SK-N-SH (cell line): ENCODE data around the gene LRRC40. TPM values are rescaled to one million over a fixed set of nuclear protein-coding genes. Genes with fewer than 3 reads are reported as not detected.
A peak's percentile ranks its signal among the peaks of the same experiment; 100 is the strongest.

ENCODE experiments used
- CTCF ChIA-PET: fragments of 300-600, 350-600 bp; formaldehyde crosslinking; extraction: SDS; loops from one replicate; lab custom pipeline; 2021; lab: Yijun Ruan, JAX
- POLR2A ChIA-PET: fragments of 350-600 bp; sonication (Branson Sonifier 250); formaldehyde crosslinking; extraction: SDS; loops from one replicate; lab custom pipeline; 2020; ENCODE audit warnings: antibody characterized with exemption, inconsistent platforms; lab: Yijun Ruan, JAX
- DNase-seq: peaks from one replicate; pipeline ENCODE4 v3.0.0; 2012
- H2AFZ ChIP-seq: fragments of 200-600 bp; sonication (generic); 2 replicates; pipeline ENCODE4 v1.8.1; 2016; ENCODE audit warnings: antibody characterized with exemption, mild to moderate bottlenecking, low read depth
- H3F3A ChIP-seq: fragments of 200-600 bp; sonication (generic); replicated peaks from 2 replicates; pipeline ENCODE3; 2016; ENCODE audit warnings: antibody characterized with exemption, mild to moderate bottlenecking; ENCODE audit not compliant: insufficient read depth
- H3K27ac ChIP-seq, 2 experiments: fragments of 200-500 bp in 1 of 2; fragments of 200-600 bp in 1 of 2; sonication (Bioruptor generic) in 1 of 2; sonication (generic), shearing (Covaris generic) in 1 of 2; 2 replicates each; pipeline versions ENCODE4 v1.5.1 to v1.6.1; 2014 to 2016; ENCODE audit warnings: low read depth in 2 of 2, inconsistent platforms in 1 of 2, low read length in 1 of 2, mild to moderate bottlenecking in 1 of 2, mixed read lengths in 1 of 2
- H3K27me3 ChIP-seq: fragments of 200-600 bp; sonication (generic), shearing (Covaris generic); 2 replicates; pipeline ENCODE4 v1.6.1; 2016; ENCODE audit warnings: mixed run types; ENCODE audit not compliant: insufficient read depth
- H3K36me3 ChIP-seq, 2 experiments: fragments of 200-500 bp in 1 of 2; fragments of 200-600 bp in 1 of 2; sonication (Bioruptor generic) in 1 of 2; sonication (generic) in 1 of 2; replicated peaks in 1 of 2; 2 replicates each; pipeline versions ENCODE3 to v1.5.1; 2014 to 2016; ENCODE audit warnings: low read length in 1 of 2, mild to moderate bottlenecking in 1 of 2; ENCODE audit not compliant: insufficient read depth in 2 of 2, control insufficient read depth in 1 of 2
- H3K4me1 ChIP-seq, 2 experiments: fragments of 200-500 bp in 1 of 2; fragments of 200-600 bp in 1 of 2; sonication (Bioruptor generic) in 1 of 2; sonication (generic), shearing (Covaris generic) in 1 of 2; 2 replicates each; pipeline versions ENCODE4 v1.5.1 to v1.6.1; 2014 to 2016; ENCODE audit warnings: low read depth in 1 of 2, low read length in 1 of 2, mixed run types in 1 of 2; ENCODE audit not compliant: insufficient read depth in 2 of 2, control insufficient read depth in 1 of 2
- H3K4me2 ChIP-seq: fragments of 200-600 bp; sonication (generic), shearing (Covaris generic); 2 replicates; pipeline ENCODE4 v1.6.1; 2017; ENCODE audit warnings: mixed run types
- H3K4me3 ChIP-seq, 2 experiments: fragments of 200-500 bp in 1 of 2; fragments of 200-600 bp in 1 of 2; sonication (Bioruptor generic) in 1 of 2; sonication (generic), shearing (Covaris generic) in 1 of 2; 2 replicates each; pipeline versions ENCODE4 v1.5.1 to v1.8.1; 2014 to 2016; ENCODE audit warnings: low read depth in 2 of 2, inconsistent platforms in 1 of 2, low read length in 1 of 2, mild to moderate bottlenecking in 1 of 2, mixed read lengths in 1 of 2, moderate library complexity in 1 of 2
- H3K79me2 ChIP-seq: fragments of 200-600 bp; sonication (generic); 2 replicates; pipeline ENCODE4 v1.8.1; 2017; ENCODE audit warnings: mild to moderate bottlenecking; ENCODE audit not compliant: insufficient read depth
- H3K9ac ChIP-seq: fragments of 200-600 bp; sonication (generic); 2 replicates; pipeline ENCODE4 v1.6.1; 2017; ENCODE audit warnings: mixed run types
- H3K9me2 ChIP-seq: fragments of 200-600 bp; sonication (generic); 2 replicates; pipeline ENCODE4 v1.6.1; 2017; ENCODE audit warnings: mixed run types
- H3K9me3 ChIP-seq: fragments of 200-600 bp; sonication (generic); 2 replicates; pipeline ENCODE4 v1.6.1; 2017; ENCODE audit warnings: mixed run types, mild to moderate bottlenecking, moderate library complexity
- H4K20me1 ChIP-seq: fragments of 200-600 bp; sonication (generic); 2 replicates; pipeline ENCODE4 v1.6.1; 2017; ENCODE audit warnings: mild to moderate bottlenecking, mixed run types; ENCODE audit not compliant: insufficient read depth
- CHD2 ChIP-seq: fragments of 150-350 bp; IDR thresholded peaks from 2 replicates; pipeline ENCODE4 v1.6.1; 2018; ENCODE audit warnings: low read length; ENCODE audit not compliant: partially characterized antibody
- ELF1 ChIP-seq: IDR thresholded peaks from 2 replicates; pipeline ENCODE4 v1.4.0; 2012
- EP300 ChIP-seq, 2 experiments: IDR thresholded peaks; 2 replicates each; pipeline versions ENCODE4 v1.4.0 to v1.6.1; 2012; ENCODE audit warnings: borderline replicate concordance in 1 of 2, low read depth in 1 of 2, low read length in 1 of 2
- EZH2phosphoT487 ChIP-seq: fragments of 200-600 bp; sonication (generic); IDR thresholded peaks from 2 replicates; pipeline ENCODE4 v1.6.1; 2017; ENCODE audit warnings: low read depth, mixed run types, mild to moderate bottlenecking, antibody characterized with exemption, moderate library complexity, borderline replicate concordance
- FOSL2 ChIP-seq: IDR thresholded peaks from 2 replicates; pipeline ENCODE4 v1.4.0; 2012; ENCODE audit warnings: low read depth, mild to moderate bottlenecking, moderate library complexity, borderline replicate concordance
- FOXJ3 ChIP-seq: sonication (generic); formaldehyde crosslinking; IDR thresholded peaks from 2 replicates; pipeline ENCODE4 v1.5.1; 2020; ENCODE audit warnings: mild to moderate bottlenecking, missing genetic modification reagents
- GABPA ChIP-seq: IDR thresholded peaks from 2 replicates; pipeline ENCODE4 v1.4.0; 2012; ENCODE audit warnings: low read depth, mild to moderate bottlenecking
- MEF2A ChIP-seq: IDR thresholded peaks from 2 replicates; pipeline ENCODE4 v1.4.0; 2012; ENCODE audit warnings: low read depth, borderline replicate concordance
- NRF1 ChIP-seq: IDR thresholded peaks from 2 replicates; pipeline ENCODE4 v1.6.1; 2012; ENCODE audit warnings: low read depth, mild to moderate bottlenecking, low read length
- POLR2AphosphoS5 ChIP-seq: IDR thresholded peaks from 2 replicates; pipeline ENCODE4 v1.6.1; 2012; ENCODE audit warnings: low read depth, low read length
- RAD21 ChIP-seq: IDR thresholded peaks from 2 replicates; pipeline ENCODE4 v1.6.1; 2012; ENCODE audit warnings: mild to moderate bottlenecking, low read length
- RCOR1 ChIP-seq: fragments of 150-350 bp; IDR thresholded peaks from 2 replicates; pipeline ENCODE4 v1.6.1; 2017; ENCODE audit warnings: antibody characterized with exemption, low read length
- RFX5 ChIP-seq: IDR thresholded peaks from 2 replicates; pipeline ENCODE4 v1.6.1; 2012; ENCODE audit warnings: mild to moderate bottlenecking, improper control_type of control experiment, low read length
- SIN3A ChIP-seq: IDR thresholded peaks from 2 replicates; pipeline ENCODE4 v1.6.1; 2012; ENCODE audit warnings: low read depth, mild to moderate bottlenecking, low read length, moderate library complexity, borderline replicate concordance
- TCF12 ChIP-seq: IDR thresholded peaks from 2 replicates; pipeline ENCODE4 v1.4.0; 2012
- TEAD4 ChIP-seq: IDR thresholded peaks from 2 replicates; pipeline ENCODE4 v1.4.0; 2012; ENCODE audit warnings: mild to moderate bottlenecking, borderline replicate concordance; ENCODE audit not compliant: insufficient read depth
- WGBS: methylation state at CpG from one replicate; pipeline ENCODE4 v1.1.6; 2017; ENCODE audit warnings: low lambda C conversion rate; 5-methylcytosine and 5-hydroxymethylcytosine counted together
- polyA plus RNA-seq, 3 experiments: library from polyadenylated mRNA; depleted of rRNA; stranded (reverse); fragments of >200 nt; gene quantifications; 2 replicates each; pipeline ENCODE4 v1.2.3, GENCODE V29; 2012
- TF ChIP-seq, protein P1 (sequence below): fragments of 150-350 bp; IDR thresholded peaks from 2 replicates; pipeline ENCODE4 v1.6.1; 2016; ENCODE audit warnings: mild to moderate bottlenecking, low read depth, low read length
- TF ChIP-seq, protein P2 (sequence below): IDR thresholded peaks from 2 replicates; pipeline ENCODE4; 2012
- TF ChIP-seq, protein P3 (sequence below): IDR thresholded peaks from 2 replicates; pipeline ENCODE4 v1.4.0; 2012; ENCODE audit warnings: low read depth, borderline replicate concordance
- TF ChIP-seq, protein P4 (sequence below): IDR thresholded peaks from 2 replicates; pipeline ENCODE4 v1.4.0; 2012; ENCODE audit warnings: low read depth
- TF ChIP-seq, protein P5 (sequence below): IDR thresholded peaks from 2 replicates; pipeline ENCODE4 v1.4.0; 2012; ENCODE audit warnings: low read depth, borderline replicate concordance

The LRRC40 gene
- polyA plus RNA-seq, 1 of the 3 experiments (the other 2 are of a cell fraction), result 5.6 TPM

DNA sequence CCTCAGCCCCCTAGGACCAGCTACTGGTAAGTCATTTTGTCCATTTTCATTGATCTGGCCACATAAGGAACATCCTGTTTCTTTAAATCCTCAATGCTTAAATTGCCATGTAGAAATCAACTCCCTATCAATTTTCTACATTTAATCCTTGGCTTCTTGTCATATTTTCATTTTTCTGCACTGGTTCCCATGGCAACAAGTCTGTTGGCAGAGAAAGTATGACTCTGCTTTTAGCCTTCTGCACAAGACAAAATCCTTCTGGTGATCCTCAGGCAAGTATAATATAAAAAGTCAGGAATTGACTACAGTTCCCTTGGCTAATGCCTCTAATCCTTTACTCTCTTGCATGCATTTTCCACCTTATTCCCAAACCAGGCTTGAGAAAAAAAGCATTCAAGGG is 65.0 kb downstream of the LRRC40 start:
- H3K27ac ChIP-seq, result peak overlapping the region; percentile 60 to 76; a peak in 3 of 4 replicates
- H2AFZ ChIP-seq, result no peak overlapping the region
- peaks cover 5 to 21% of the 10 kb centered on the region in 2 experiments; a peak in 3 of 4 replicates for H3K4me1 ChIP-seq
- no peaks in the 10 kb centered on the region for H3K27me3 ChIP-seq
- H4K20me1 ChIP-seq, result no peaks in the 10 kb centered on the region
- peak overlapping the region; percentile 49; the same call in 1 of the 2 replicates for H3K4me2 ChIP-seq
- peaks cover 23% of the 10 kb centered on the region for H3F3A ChIP-seq
- H3K9me3 ChIP-seq, result no peaks in the 10 kb centered on the region
- no peaks in the 10 kb centered on the region for H3K9me2 ChIP-seq
- no peak overlapping the region for H3K9ac ChIP-seq
- no peak overlapping the region for H3K4me3 ChIP-seq
- POLR2A ChIA-PET, result no interaction called here
- CTCF ChIA-PET, result interaction anchor here (0.6 to 3.6 kb wide), 2 partner anchors 8 to 201 kb away, joined by 3 to 29 read pairs; no protein-coding TSS in a partner anchor
- H3K79me2 ChIP-seq, result no peaks in the 10 kb centered on the region
- peaks cover 3 to 11% of the 10 kb centered on the region in 2 experiments for H3K36me3 ChIP-seq
- DNase-seq, result no peak
- peak; percentile 90 for TF ChIP-seq RFX5
- no peak for TF ChIP-seq POLR2AphosphoS5
- no peak for TF ChIP-seq FOXJ3
- TF ChIP-seq GABPA, result no peak
- no peak for TF ChIP-seq CHD2
- TF ChIP-seq NRF1, result no peak
- TF ChIP-seq TEAD4, result no peak
- TF ChIP-seq, protein P1, sequence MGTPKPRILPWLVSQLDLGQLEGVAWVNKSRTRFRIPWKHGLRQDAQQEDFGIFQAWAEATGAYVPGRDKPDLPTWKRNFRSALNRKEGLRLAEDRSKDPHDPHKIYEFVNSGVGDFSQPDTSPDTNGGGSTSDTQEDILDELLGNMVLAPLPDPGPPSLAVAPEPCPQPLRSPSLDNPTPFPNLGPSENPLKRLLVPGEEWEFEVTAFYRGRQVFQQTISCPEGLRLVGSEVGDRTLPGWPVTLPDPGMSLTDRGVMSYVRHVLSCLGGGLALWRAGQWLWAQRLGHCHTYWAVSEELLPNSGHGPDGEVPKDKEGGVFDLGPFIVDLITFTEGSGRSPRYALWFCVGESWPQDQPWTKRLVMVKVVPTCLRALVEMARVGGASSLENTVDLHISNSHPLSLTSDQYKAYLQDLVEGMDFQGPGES, result no peak

DNA sequence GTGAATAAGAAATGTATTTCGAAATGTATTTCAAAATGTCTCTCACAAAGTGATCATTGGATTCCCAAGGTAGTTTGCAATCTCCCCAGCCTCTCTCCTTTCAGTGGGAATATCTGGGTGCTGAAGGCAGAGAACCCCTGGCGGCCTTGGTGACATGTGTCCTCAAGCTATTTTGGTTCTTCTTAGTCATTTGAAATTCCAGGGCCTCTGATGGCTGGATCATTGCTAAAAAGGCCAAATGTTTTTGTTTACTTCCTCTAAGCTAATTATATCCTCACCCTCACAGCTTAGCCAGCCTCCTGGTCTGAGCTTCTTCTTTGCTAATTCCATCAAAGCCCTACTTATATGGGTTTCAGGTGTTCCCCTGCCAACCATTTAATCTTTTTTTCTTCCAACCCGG is 71.2 kb downstream of the LRRC40 start:
- CTCF ChIA-PET, result interaction anchor here (1.0 to 4.9 kb wide), 8 partner anchors 8 to 382 kb away, joined by 3 to 29 read pairs (median 4); partner anchors contain the start of gene CTH

More for the DNA sequence above, 71.2 kb downstream of the LRRC40 start:
- 76% methylated on average over 3 of the region's 3 CpGs for WGBS
- TF ChIP-seq, protein P2, sequence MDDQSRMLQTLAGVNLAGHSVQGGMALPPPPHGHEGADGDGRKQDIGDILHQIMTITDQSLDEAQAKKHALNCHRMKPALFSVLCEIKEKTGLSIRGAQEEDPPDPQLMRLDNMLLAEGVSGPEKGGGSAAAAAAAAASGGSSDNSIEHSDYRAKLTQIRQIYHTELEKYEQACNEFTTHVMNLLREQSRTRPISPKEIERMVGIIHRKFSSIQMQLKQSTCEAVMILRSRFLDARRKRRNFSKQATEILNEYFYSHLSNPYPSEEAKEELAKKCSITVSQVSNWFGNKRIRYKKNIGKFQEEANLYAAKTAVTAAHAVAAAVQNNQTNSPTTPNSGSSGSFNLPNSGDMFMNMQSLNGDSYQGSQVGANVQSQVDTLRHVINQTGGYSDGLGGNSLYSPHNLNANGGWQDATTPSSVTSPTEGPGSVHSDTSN, result no peak
- TF ChIP-seq RAD21, result no peak
- TF ChIP-seq FOSL2, result no peak
- TF ChIP-seq EP300 (IDR thresholded peaks at IDR 0.05; ENCODE audit: borderline replicate concordance in 1 of 2, low read depth in 1 of 2, low read length in 1 of 2), result no peak
- TF ChIP-seq EZH2phosphoT487, result no peak
- TF ChIP-seq, protein P1, result no peak
- no peak for TF ChIP-seq SIN3A
- no peak for TF ChIP-seq RCOR1
- TF ChIP-seq CHD2, result no peak
- TF ChIP-seq, protein P3, sequence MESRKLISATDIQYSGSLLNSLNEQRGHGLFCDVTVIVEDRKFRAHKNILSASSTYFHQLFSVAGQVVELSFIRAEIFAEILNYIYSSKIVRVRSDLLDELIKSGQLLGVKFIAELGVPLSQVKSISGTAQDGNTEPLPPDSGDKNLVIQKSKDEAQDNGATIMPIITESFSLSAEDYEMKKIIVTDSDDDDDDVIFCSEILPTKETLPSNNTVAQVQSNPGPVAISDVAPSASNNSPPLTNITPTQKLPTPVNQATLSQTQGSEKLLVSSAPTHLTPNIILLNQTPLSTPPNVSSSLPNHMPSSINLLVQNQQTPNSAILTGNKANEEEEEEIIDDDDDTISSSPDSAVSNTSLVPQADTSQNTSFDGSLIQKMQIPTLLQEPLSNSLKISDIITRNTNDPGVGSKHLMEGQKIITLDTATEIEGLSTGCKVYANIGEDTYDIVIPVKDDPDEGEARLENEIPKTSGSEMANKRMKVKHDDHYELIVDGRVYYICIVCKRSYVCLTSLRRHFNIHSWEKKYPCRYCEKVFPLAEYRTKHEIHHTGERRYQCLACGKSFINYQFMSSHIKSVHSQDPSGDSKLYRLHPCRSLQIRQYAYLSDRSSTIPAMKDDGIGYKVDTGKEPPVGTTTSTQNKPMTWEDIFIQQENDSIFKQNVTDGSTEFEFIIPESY, result no peak
- TF ChIP-seq MEF2A, result no peak
- TF ChIP-seq, protein P4, sequence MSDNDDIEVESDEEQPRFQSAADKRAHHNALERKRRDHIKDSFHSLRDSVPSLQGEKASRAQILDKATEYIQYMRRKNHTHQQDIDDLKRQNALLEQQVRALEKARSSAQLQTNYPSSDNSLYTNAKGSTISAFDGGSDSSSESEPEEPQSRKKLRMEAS, result no peak
- TF ChIP-seq, protein P5, sequence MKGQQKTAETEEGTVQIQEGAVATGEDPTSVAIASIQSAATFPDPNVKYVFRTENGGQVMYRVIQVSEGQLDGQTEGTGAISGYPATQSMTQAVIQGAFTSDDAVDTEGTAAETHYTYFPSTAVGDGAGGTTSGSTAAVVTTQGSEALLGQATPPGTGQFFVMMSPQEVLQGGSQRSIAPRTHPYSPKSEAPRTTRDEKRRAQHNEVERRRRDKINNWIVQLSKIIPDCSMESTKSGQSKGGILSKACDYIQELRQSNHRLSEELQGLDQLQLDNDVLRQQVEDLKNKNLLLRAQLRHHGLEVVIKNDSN, result no peak
- TF ChIP-seq ELF1, result no peak
- TF ChIP-seq TCF12, result no peak
- Histone ChIP-seq H3K27ac (no peak overlapping the region), H3K9me2 (no peaks in the 10 kb centered on the region), H3K36me3 (no peaks in the 10 kb centered on the region), H2AFZ (no peak overlapping the region; the same call in 1 of the 2 replicates), H3K4me2 (no peak overlapping the region), H3K9ac (no peak overlapping the region), H3K79me2 (no peaks in the 10 kb centered on the region), H4K20me1 (no peaks in the 10 kb centered on the region), H3F3A (no peaks in the 10 kb centered on the region), H3K4me1 (no peaks in the 10 kb centered on the region), H3K9me3 (no peaks in the 10 kb centered on the region), H3K27me3 (no peaks in the 10 kb centered on the region), H3K4me3 (no peak overlapping the region)
- no peak for DNase-seq
- POLR2A ChIA-PET, result no interaction called here
